HFF-Myc (cell line): Measurements from ENCODE around the gene ZC3H10.
A peak's percentile ranks its signal among the peaks of the same experiment; 100 is the strongest.

ENCODE experiments used
- DNase-seq: peaks from one replicate; pipeline ENCODE4 v3.0.0-alpha.2; 2011; ENCODE audit warnings: low read depth; ENCODE audit errors: extremely low read depth
- H3K4me3 ChIP-seq: replicated peaks from 2 replicates; pipeline ENCODE4 v1.5.1; 2011; ENCODE audit warnings: low read depth, mild to moderate bottlenecking, control low read depth, low read length
- CTCF ChIP-seq: IDR thresholded peaks from 2 replicates; pipeline ENCODE4 v1.5.1; 2012; ENCODE audit warnings: mild to moderate bottlenecking, low read depth, low read length, control low read depth; ENCODE audit errors: missing control alignments

The ZC3H10 gene

GRCh38 chr12:56127485-56127887, 9.4 kb downstream of the ZC3H10 start:
- no peak for TF ChIP-seq CTCF
- no peak for DNase-seq
- H3K4me3 ChIP-seq, result peak overlapping the region; percentile 40

- DNase-seq, result peak; percentile 99
- no peak for TF ChIP-seq CTCF
- H3K4me3 ChIP-seq, result peak within 1 kb of the TSS; percentile 88
Observed at GRCh38 chr12:56127888-56128669, 10.0 kb downstream of the ZC3H10 start, which contains the start of gene ESYT1. Gene ESYT1 (plus strand): TSS chr12:56128267. CDS start chr12:56128320, 53 bp downstream.

- no peak for TF ChIP-seq CTCF
- peak overlapping the region; percentile 88 for H3K4me3 ChIP-seq
- DNase-seq, result no peak
Observed at GRCh38 chr12:56128670-56129205, 10.7 kb downstream of the ZC3H10 start.

GRCh38 chr12:56129206-56129941, 11.3 kb downstream of the ZC3H10 start:
- peak overlapping the region; percentile 88 for H3K4me3 ChIP-seq
- TF ChIP-seq CTCF, result no peak
- no peak for DNase-seq

GRCh38 chr12:56129942-56130495, 12.0 kb downstream of the ZC3H10 start:
- no peak for DNase-seq
- TF ChIP-seq CTCF, result no peak
- peak overlapping the region; percentile 88 for H3K4me3 ChIP-seq

- no peak for DNase-seq
- no peak overlapping the region for H3K4me3 ChIP-seq
- no peak for TF ChIP-seq CTCF
Observed at GRCh38 chr12:56130876-56131275, 12.8 kb downstream of the ZC3H10 start.
